Coronary artery (tissue), 2 donors: Measurements from ENCODE around the gene RPGRIP1.

ENCODE experiments used
- DNase-seq: peaks from one replicate; pipeline ENCODE4 v3.0.0-alpha.2; 2017; ENCODE audit warnings: low spot score
- H3K27ac ChIP-seq, 2 donors: fragments of 200-600 bp; sonication (generic); one replicate each; pipeline ENCODE4 v1.5.1; 2016 to 2019
- H3K4me3 ChIP-seq: fragments of 200-600 bp; sonication (generic); 2 replicates; pipeline ENCODE4 v1.5.1; 2016; ENCODE audit warnings: mild to moderate bottlenecking, moderate library complexity
- CTCF ChIP-seq: fragments of 200-600 bp; sonication (generic); IDR thresholded peaks from one replicate; pipeline ENCODE4 v1.5.1; 2019; ENCODE audit warnings: antibody characterized with exemption

The RPGRIP1 gene

GRCh38 chr14:21320913-21321312 lies 41.0 kb downstream of the RPGRIP1 start:
- H3K4me3 ChIP-seq = no peak overlapping the region

GRCh38 chr14:21322716-21323115 lies 42.8 kb downstream of the RPGRIP1 start:
- TF ChIP-seq CTCF = no peak
- DNase-seq = no peak
- Histone ChIP-seq H3K4me3 (no peak overlapping the region), H3K27ac (no peak overlapping the region)

More at GRCh38 chr14:21320913-21321312, 41.0 kb downstream of the RPGRIP1 start:
- no peak overlapping the region for H3K27ac ChIP-seq
- DNase-seq = no peak
- TF ChIP-seq CTCF = no peak

GRCh38 chr14:21326972-21327371 lies 47.1 kb downstream of the RPGRIP1 start:
- DNase-seq = no peak
- no peak overlapping the region for H3K4me3 ChIP-seq
- TF ChIP-seq CTCF = no peak
- H3K27ac ChIP-seq = no peak overlapping the region
